HepG2 (cell line): ENCODE measurements around the gene CCNJL. TPM values are rescaled to one million over a fixed set of nuclear protein-coding genes. Genes with fewer than 3 reads are reported as not detected.

Source experiments
- ATAC-seq: fragments of 200-7000 bp; cut with Tn5 transposase; 3 replicates; pipeline ENCODE4 v1.9.1; 2020; ENCODE audit warnings: mild to moderate bottlenecking, moderate library complexity
- BruUV-seq: library from RNA; stranded (reverse); fragments of 400-500 nt; replicated peaks from 2 replicates; lab custom pipeline; 2021; lab: Mats Ljungman, UMichigan
- CTCF ChIA-PET: fragments of 300-600 bp; formaldehyde crosslinking; extraction: SDS; loops from one replicate; lab custom pipeline; 2021; ENCODE audit warnings: low total read pairs, inconsistent platforms, low intra/inter-chr PET ratio; lab: Yijun Ruan, JAX
- POLR2A ChIA-PET: fragments of 350-600 bp; sonication (Branson Sonifier 250); formaldehyde crosslinking; loops from one replicate; lab custom pipeline; 2020; ENCODE audit warnings: antibody characterized with exemption, inconsistent platforms; lab: Yijun Ruan, JAX
- DNase-seq: peaks from one replicate; pipeline ENCODE4 v3.0.0-alpha.2; 2015; ENCODE audit warnings: low spot score
- FAIRE-seq: peaks from 3 replicates; lab custom pipeline; 2011; peaks lifted over from hg19 to GRCh38; lab: Jason Lieb, UNC
- H2AFZ ChIP-seq: one replicate; pipeline ENCODE4 v1.6.1; 2011; ENCODE audit warnings: low read length, inconsistent platforms
- H3K27ac ChIP-seq: fragments of 300-600 bp; 3 replicates; pipeline ENCODE4 v1.8.0; 2011; ENCODE audit warnings: mixed run types, mild to moderate bottlenecking, mixed read lengths, low read length, inconsistent platforms; ENCODE audit not compliant: insufficient read depth; ENCODE audit errors: extremely low read length
- H3K27me3 ChIP-seq, 2 experiments: fragments of 200-600 bp in 1 of 2; 2 replicates in 1 of 2; 3 replicates in 1 of 2; pipeline versions ENCODE4 v1.6.0 to v1.8.0; 2011; ENCODE audit warnings: low read length in 2 of 2, mild to moderate bottlenecking in 2 of 2, moderate library complexity in 2 of 2, inconsistent platforms in 1 of 2; ENCODE audit not compliant: insufficient read depth in 2 of 2, control insufficient read depth in 1 of 2
- H3K36me3 ChIP-seq, 2 experiments: fragments of 200-600 bp in 1 of 2; replicated peaks in 1 of 2; 2 replicates in 1 of 2; 3 replicates in 1 of 2; pipeline versions ENCODE4 v1.5.1 to v1.8.0; 2011; ENCODE audit warnings: low read length in 2 of 2, inconsistent platforms in 1 of 2; ENCODE audit not compliant: insufficient read depth in 2 of 2, control insufficient read depth in 1 of 2
- H3K4me1 ChIP-seq: 2 replicates; pipeline ENCODE4 v1.5.1; 2012; ENCODE audit warnings: low read length, inconsistent platforms; ENCODE audit not compliant: insufficient read depth
- H3K4me2 ChIP-seq: 2 replicates; pipeline ENCODE4 v1.6.0; 2011; ENCODE audit warnings: low read depth, low read length, inconsistent platforms
- H3K4me3 ChIP-seq, 3 experiments: fragments of 200-600 bp in 1 of 3; sonication (generic), shearing (Covaris generic) in 1 of 3; replicated peaks in 1 of 3; 2 replicates each; pipeline ENCODE4 v1.5.1; 2011 to 2016; ENCODE audit warnings: low read length in 3 of 3, inconsistent platforms in 2 of 3, low read depth in 2 of 3, mild to moderate bottlenecking in 2 of 3, control low read depth in 1 of 3, mixed read lengths in 1 of 3; ENCODE audit not compliant: insufficient read depth in 1 of 3
- H3K79me2 ChIP-seq: one replicate; pipeline ENCODE4 v1.6.1; 2011; ENCODE audit warnings: low read length, inconsistent platforms; ENCODE audit not compliant: insufficient read depth
- H3K9ac ChIP-seq: 2 replicates; pipeline ENCODE4 v1.6.0; 2011; ENCODE audit warnings: mild to moderate bottlenecking, low read depth, low read length, inconsistent platforms; ENCODE audit not compliant: insufficient read depth
- H3K9me3 ChIP-seq: 2 replicates; pipeline ENCODE4 v1.5.1; 2012; ENCODE audit warnings: mild to moderate bottlenecking, low read length
- H4K20me1 ChIP-seq: 2 replicates; pipeline ENCODE4 v1.6.0; 2011; ENCODE audit warnings: inconsistent platforms, mild to moderate bottlenecking, low read length, moderate library complexity; ENCODE audit not compliant: insufficient read depth
- ARHGAP35 ChIP-seq: sonication (generic); formaldehyde crosslinking; IDR thresholded peaks from 2 replicates; pipeline ENCODE4 v1.9.0; 2022; ENCODE audit warnings: mild to moderate bottlenecking, inconsistent platforms, moderate library complexity, missing genetic modification reagents, borderline replicate concordance
- CCAR2 ChIP-seq: fragments of 200-400 bp; formaldehyde crosslinking; optimal IDR thresholded peaks from 2 replicates; pipeline ENCODE3; 2018; ENCODE audit warnings: low read depth, mild to moderate bottlenecking, low read length, moderate library complexity
- KLF11 ChIP-seq: IDR thresholded peaks from 2 replicates; pipeline ENCODE4 v1.6.1; 2016; ENCODE audit warnings: missing compliant biosample characterization
- MED8 ChIP-seq: sonication (generic); formaldehyde crosslinking; IDR thresholded peaks from 2 replicates; pipeline ENCODE4 v1.8.1; 2023; ENCODE audit warnings: mild to moderate bottlenecking, missing genetic modification reagents; ENCODE audit not compliant: insufficient replicate concordance
- MNT ChIP-seq: fragments of 450-650 bp; IDR thresholded peaks from 2 replicates; pipeline ENCODE4 v1.6.1; 2016
- NFRKB ChIP-seq: fragments of 450-650 bp; IDR thresholded peaks from 2 replicates; pipeline ENCODE4 v1.6.1; 2017
- NONO ChIP-seq, 2 experiments: fragments of 450-650 bp in 1 of 2; sonication (generic) in 1 of 2; formaldehyde crosslinking in 1 of 2; IDR thresholded peaks in 1 of 2; conservative IDR thresholded peaks in 1 of 2; 2 replicates each; pipeline versions ENCODE4 v1.6.1 to v1.8.0; 2017 to 2022; ENCODE audit warnings: mild to moderate bottlenecking in 1 of 2, missing genetic modification reagents in 1 of 2, moderate library complexity in 1 of 2
- POGK ChIP-seq: sonication (generic); formaldehyde crosslinking; conservative IDR thresholded peaks from 2 replicates; pipeline ENCODE4 v1.8.0; 2022; ENCODE audit warnings: mild to moderate bottlenecking, moderate library complexity, missing genetic modification reagents
- RFX1 ChIP-seq: fragments of 450-650 bp; IDR thresholded peaks from 2 replicates; pipeline ENCODE4 v1.6.1; 2017
- SALL1 ChIP-seq: sonication (generic); formaldehyde crosslinking; IDR thresholded peaks from 2 replicates; pipeline ENCODE4 v1.8.0; 2022; ENCODE audit warnings: mild to moderate bottlenecking, missing genetic modification reagents
- SATB2 ChIP-seq: sonication (generic); formaldehyde crosslinking; IDR thresholded peaks from 2 replicates; pipeline ENCODE4 v1.5.0; 2020; ENCODE audit warnings: missing genetic modification reagents
- U2AF1 ChIP-seq: fragments of 200-400 bp; formaldehyde crosslinking; optimal IDR thresholded peaks from 2 replicates; pipeline ENCODE3; 2017; ENCODE audit warnings: mild to moderate bottlenecking, low read depth, low read length
- ZFY ChIP-seq: sonication (generic); formaldehyde crosslinking; IDR thresholded peaks from 2 replicates; pipeline ENCODE4 v1.4.0; 2020; ENCODE audit warnings: missing genetic modification reagents
- ZNF205 ChIP-seq: IDR thresholded peaks from 2 replicates; pipeline ENCODE4 v1.6.1; 2018; ENCODE audit warnings: missing biosample characterization, missing genetic modification reagents
- WGBS: methylation state at CpG from one replicate; pipeline ENCODE4 v1.1.6; 2017; ENCODE audit warnings: low lambda C conversion rate; 5-methylcytosine and 5-hydroxymethylcytosine counted together
- in situ Hi-C: cut with HindIII; loops from 2 replicates; pipeline ENCODE4 v1.10.0; 2017; ENCODE audit warnings: low pct_unique_long_range_greater_than_20kb; ENCODE audit not compliant: extremely low pct_ligation_motif_present
- intact Hi-C: fragments of 100-400 bp; cut with micrococcal nuclease; formaldehyde crosslinking; loops from one replicate; pipeline ENCODE4 v1.10.0; 2022; ENCODE audit not compliant: unreplicated experiment
- polyA plus RNA-seq, 8 experiments: library from polyadenylated mRNA; depleted of rRNA in 3 of 8; stranded (reverse) in 7 of 8; unstranded in 1 of 8; fragments of >200 nt; fragmentation: Illumina TruSeq in 4 of 8; extraction: Trizol in 4 of 8; gene quantifications; 2 replicates each; pipeline versions ENCODE4 v1.2.1 to v1.2.3, GENCODE V29; 2011 to 2016; ENCODE audit warnings: low read depth in 4 of 8, missing spikeins in 1 of 8, mixed read lengths in 1 of 8; ENCODE audit not compliant: insufficient read depth in 1 of 8
- total RNA-seq, 5 experiments: library from RNA; depleted of rRNA; stranded (reverse); fragments of >200 nt; fragmentation: Illumina TruSeq; extraction: Trizol; gene quantifications; 2 replicates each; pipeline ENCODE4 v1.2.3, GENCODE V29; 2016; ENCODE audit warnings: low read depth in 1 of 5

Gene CCNJL
- total and polyA plus RNA-seq, 2 of the 13 experiments (the other 11 are each of a cell fraction or from before 2014, with no cell fraction given): 1.6 to 4.4 TPM

- Histone ChIP-seq H3K4me1 (peaks cover 48% of the 10 kb centered on the region), H2AFZ (no peak overlapping the region), H3K79me2 (no peaks in the 10 kb centered on the region), H3K27me3 (no peaks in the 10 kb centered on the region), H3K27ac (no peak overlapping the region), H3K36me3 (no peaks in the 10 kb centered on the region), H3K9ac (no peak overlapping the region), H3K9me3 (no peaks in the 10 kb centered on the region), H3K4me2 (no peak overlapping the region), H4K20me1 (no peaks in the 10 kb centered on the region), H3K4me3 (no peak overlapping the region)
- POLR2A ChIA-PET: no interaction called here
- intact Hi-C loops: loop anchor here (5.0 kb wide), 1 partner anchor 54 kb away; no protein-coding TSS in a partner anchor
- 40% methylated on average over 4 of the region's 4 CpGs for WGBS
- no peak for TF ChIP-seq MNT
- TF ChIP-seq NONO (IDR thresholded peaks at IDR 0.05): no peak
- TF ChIP-seq NONO (CRISPR knock-in tag; conservative IDR thresholded peaks at IDR 0.05): no peak
- TF ChIP-seq RFX1: no peak
- TF ChIP-seq ARHGAP35 (CRISPR knock-in tag): no peak
- TF ChIP-seq ZNF205 (CRISPR knock-in tag): no peak
- TF ChIP-seq NFRKB: no peak
- no peak for TF ChIP-seq U2AF1
- TF ChIP-seq SATB2 (CRISPR knock-in tag): no peak
- no peak for TF ChIP-seq MED8 (CRISPR knock-in tag)
- TF ChIP-seq POGK: no peak
- no peak for TF ChIP-seq CCAR2
- TF ChIP-seq SALL1: no peak
- no peak for TF ChIP-seq KLF11
- no peak for TF ChIP-seq ZFY (CRISPR knock-in tag)
- CTCF ChIA-PET: no interaction called here
- DNase-seq: no peak
- ATAC-seq: no peak
- FAIRE-seq: no peak
- BruUV-seq: no TSS peak
- in situ Hi-C loops: no loop called here
These were observed 49.0 kb downstream of the CCNJL start for GRCh38 chr5:160263326-160263855.
